Motor neuron (in vitro differentiated cells): ENCODE results near the gene PGAM2. TPM values are rescaled to one million over a fixed set of nuclear protein-coding genes. Genes with fewer than 3 reads are reported as not detected.

ENCODE experiments used
- ATAC-seq, 8 experiments: fragments of 200-7000 bp; cut with Tn5 transposase; replicated peaks in 6 of 8; 2 replicates each; pipeline ENCODE4 v1.8.0; 2021; ENCODE audit warnings: mild to moderate bottlenecking in 8 of 8, moderate library complexity in 8 of 8
- H3K27ac ChIP-seq, 2 donors: fragments of 250-450 bp; sonication (Bioruptor Pico); 2 replicates each; pipeline ENCODE4 v1.9.0; 2021; ENCODE audit warnings: antibody characterized with exemption in 2 of 2, mild to moderate bottlenecking in 2 of 2, moderate library complexity in 1 of 2
- H3K4me1 ChIP-seq, 2 donors: fragments of 250-450 bp; sonication (Bioruptor Pico); replicated peaks in 1 of 2; 2 replicates each; pipeline ENCODE4 v1.6.1; 2021; ENCODE audit warnings: antibody characterized with exemption in 2 of 2, mild to moderate bottlenecking in 2 of 2, moderate library complexity in 1 of 2
- H3K4me3 ChIP-seq, 5 donors: fragments of 250-450 bp; sonication (Bioruptor Pico); 2 replicates each; pipeline ENCODE4 v1.9.0; 2021; ENCODE audit warnings: antibody characterized with exemption in 5 of 5, mild to moderate bottlenecking in 5 of 5, moderate library complexity in 4 of 5
- WGBS, 10 experiments: fragments of 450-650 bp; shearing (Covaris generic); methylation state at CpG; one replicate each; pipeline ENCODE4 v1.0.0; 2022; 5-methylcytosine and 5-hydroxymethylcytosine counted together
- in situ Hi-C, 9 experiments: fragments of 400-800 bp; cut with MboI; loops; one replicate each; pipeline ENCODE4 v1.15.0; 2021; ENCODE audit warnings: low sequenced_read_pairs in 9 of 9, low pct_unique_long_range_greater_than_20kb in 2 of 9; ENCODE audit not compliant: unreplicated experiment in 9 of 9
- total RNA-seq, 8 experiments: library from RNA; unstranded; fragments of 300-600 nt; gene quantifications; 2 replicates each; pipeline versions ENCODE4 v1.2.3 to v1.2.4, GENCODE V29; 2022

The PGAM2 gene
- total RNA-seq, 8 experiments from 2014 or later: 0.38 to 2.0 (median 0.99) TPM; not detected in 4

GRCh38 chr7:44064791-44065430 lies 456 bp downstream of the PGAM2 start:
- no peak overlapping the region for H3K27ac ChIP-seq
- in situ Hi-C loops: no loop called here
- peaks cover 21 to 22% of the 10 kb centered on the region in 2 donors for H3K4me1 ChIP-seq
- 70 to 84% (median 80%) methylated on average over 1 to 14 of the region's 33 CpGs; no CpG with 5 or more reads in 7 of the 10 experiments for WGBS, 10 experiments
- ATAC-seq: peak in 7 of 8 experiments; percentile 1 to 39 (median 7)
- H3K4me3 ChIP-seq: peak overlapping the region in 1 of 5 donors; percentile 9

- Histone ChIP-seq H3K4me3 (no peak overlapping the region), H3K4me1 (peaks cover 21 to 22% of the 10 kb centered on the region in 2 donors), H3K27ac (no peak overlapping the region)
- ATAC-seq: peak; percentile 5 to 51 (median 22)
- in situ Hi-C loops: no loop called here
- 13 to 100% (median 15%) methylated on average over 1 to 6 of the region's 16 CpGs; no CpG with 5 or more reads in 7 of the 10 experiments for WGBS, 10 experiments
Measured at GRCh38 chr7:44063894-44064651, 1.3 kb downstream of the PGAM2 start.

- WGBS, 10 experiments: 17 to 62% (median 22%) methylated on average over 1 to 8 of the region's 10 CpGs; no CpG with 5 or more reads in 3 of the 10 experiments
- Histone ChIP-seq H3K4me1 (peaks cover 21 to 22% of the 10 kb centered on the region in 2 donors), H3K4me3 (no peak overlapping the region), H3K27ac (no peak overlapping the region)
- no peak for ATAC-seq
- in situ Hi-C loops: no loop called here
Measured at GRCh38 chr7:44063547-44063893, 1.8 kb downstream of the PGAM2 start.

- ATAC-seq: no peak
- Histone ChIP-seq H3K4me3 (no peak overlapping the region), H3K27ac (no peak overlapping the region), H3K4me1 (peaks cover 21 to 22% of the 10 kb centered on the region in 2 donors)
- in situ Hi-C loops: no loop called here
- 62 to 94% (median 89%) methylated on average over 1 to 3 of the region's 3 CpGs; no CpG with 5 or more reads in 5 of the 10 experiments for WGBS, 10 experiments
Measured at GRCh38 chr7:44062903-44063295, 2.5 kb downstream of the PGAM2 start.

- H3K4me1 ChIP-seq: peaks cover 21 to 22% of the 10 kb centered on the region in 2 donors
- ATAC-seq: no peak
- in situ Hi-C loops: no loop called here
- H3K27ac ChIP-seq: no peak overlapping the region
- no peak overlapping the region for H3K4me3 ChIP-seq
- 0 to 100% (median 86%) methylated on average over 1 to 5 of the region's 11 CpGs; no CpG with 5 or more reads in 3 of the 10 experiments for WGBS, 10 experiments
Measured at GRCh38 chr7:44062180-44062902, 3.0 kb downstream of the PGAM2 start.

- in situ Hi-C loops: no loop called here
Measured at GRCh38 chr7:44061645-44062179, 3.7 kb downstream of the PGAM2 start.

GRCh38 chr7:44060948-44061644 lies 4.3 kb downstream of the PGAM2 start:
- in situ Hi-C loops: no loop called here
- H3K4me1 ChIP-seq: peaks cover 19 to 20% of the 10 kb centered on the region in 2 donors
- no peak overlapping the region for H3K4me3 ChIP-seq
- no peak overlapping the region for H3K27ac ChIP-seq
- no peak for ATAC-seq
- WGBS, 10 experiments: 50 to 94% (median 85%) methylated on average over 1 to 6 of the region's 8 CpGs; no CpG with 5 or more reads in 4 of the 10 experiments

More at GRCh38 chr7:44061645-44062179, 3.7 kb downstream of the PGAM2 start:
- WGBS, 10 experiments: 88 to 100% (median 100%) methylated on average over 2 to 4 of the region's 8 CpGs; no CpG with 5 or more reads in 7 of the 10 experiments
- H3K4me1 ChIP-seq: peaks cover 21 to 22% of the 10 kb centered on the region in 2 donors
- H3K4me3 ChIP-seq: no peak overlapping the region
- ATAC-seq: no peak
- H3K27ac ChIP-seq: no peak overlapping the region

GRCh38 chr7:44060091-44060947 lies 5.0 kb downstream of the PGAM2 start:
- WGBS, 10 experiments: 90 to 100% (median 93%) methylated on average over 1 to 14 of the region's 21 CpGs; no CpG with 5 or more reads in 2 of the 10 experiments
- no peak for ATAC-seq
- peaks cover 11 to 13% of the 10 kb centered on the region in 2 donors for H3K4me1 ChIP-seq
- in situ Hi-C loops: no loop called here
- no peak overlapping the region for H3K27ac ChIP-seq
- H3K4me3 ChIP-seq: no peak overlapping the region

GRCh38 chr7:44059219-44060090 lies 5.9 kb downstream of the PGAM2 start:
- H3K4me1 ChIP-seq: peaks cover 9% of the 10 kb centered on the region in 2 donors
- no peak overlapping the region for H3K27ac ChIP-seq
- H3K4me3 ChIP-seq: no peak overlapping the region
- in situ Hi-C loops: no loop called here
- ATAC-seq: no peak
- WGBS, 10 experiments: 83 to 100% (median 97%) methylated on average over 2 to 5 of the region's 14 CpGs; no CpG with 5 or more reads in 7 of the 10 experiments

GRCh38 chr7:44058759-44059218 lies 6.6 kb downstream of the PGAM2 start:
- peaks cover 2% of the 10 kb centered on the region in 2 donors for H3K4me1 ChIP-seq
- 20 to 100% (median 78%) methylated on average over 1 to 2 of the region's 7 CpGs; no CpG with 5 or more reads in 2 of the 10 experiments for WGBS, 10 experiments
- no peak overlapping the region for H3K27ac ChIP-seq
- in situ Hi-C loops: no loop called here
- no peak for ATAC-seq
- no peak overlapping the region for H3K4me3 ChIP-seq
